ENCODE data around the gene TNFRSF13B. TPM values are rescaled to one million over a fixed set of nuclear protein-coding genes. Genes with fewer than 3 reads are reported as not detected.

TNFRSF13B gene
- total and polyA plus RNA-seq, 2 donors (not counting 3 experiments of a cell fraction or from before 2014, with no cell fraction given): not detected

- no TSS peak for BruUV-seq (replicated peaks)
- FAIRE-seq (no peak), DNase-seq (ENCODE audit: low read depth, low spot score) (no peak)
- Histone ChIP-seq H3K27me3 (ENCODE audit: control insufficient read depth in 2 of 2, insufficient read depth in 2 of 2, low read length in 2 of 2) (peaks cover 0 to 3% of the 10 kb centered on the region in 2 experiments), H3K4me1 (ENCODE audit: control insufficient read depth, extremely low read depth, insufficient read depth, low read length) (no peaks in the 10 kb centered on the region), H3K79me2 (ENCODE audit: control insufficient read depth, insufficient read depth, low read length) (no peaks in the 10 kb centered on the region), H2AFZ (ENCODE audit: low read depth, low read length) (no peak overlapping the region), H3K36me3 (ENCODE audit: control insufficient read depth in 2 of 2, extremely low read depth in 1 of 2, insufficient read depth in 2 of 2, low read length in 2 of 2) (no peaks in the 10 kb centered on the region), H4K20me1 (replicated peaks; ENCODE audit: control insufficient read depth, extremely low read depth, insufficient read depth, low read length) (no peaks in the 10 kb centered on the region), H3K9me3 (replicated peaks; ENCODE audit: control insufficient read depth, insufficient read depth, low read length) (no peaks in the 10 kb centered on the region), H3K9me1 (replicated peaks; ENCODE audit: control insufficient read depth, extremely low read depth, insufficient read depth, low read length) (no peaks in the 10 kb centered on the region), H3K4me2 (ENCODE audit: insufficient read depth, low read length) (no peak overlapping the region), H3K4me3 (replicated peaks in 1 of 3; ENCODE audit: insufficient read depth in 1 of 3, low read depth in 1 of 3, low read length in 3 of 3) (no peak overlapping the region), H3K9ac (replicated peaks; ENCODE audit: extremely low read depth, insufficient read depth, low read length) (no peak overlapping the region), H3K27ac (ENCODE audit: insufficient read depth, low read depth, low read length) (no peak overlapping the region)
- no peak for TF ChIP-seq FOS (IDR thresholded peaks at IDR 0.05; ENCODE audit: borderline replicate concordance, insufficient read depth, low read length)
- TF ChIP-seq GATA2 (IDR thresholded peaks at IDR 0.05; ENCODE audit: insufficient read depth, insufficient read length, low read depth, low read length): no peak
- TF ChIP-seq POLR2AphosphoS5 (IDR thresholded peaks at IDR 0.05; ENCODE audit: insufficient read depth, low read depth, low read length): no peak
- TF ChIP-seq POLR2A (IDR thresholded peaks at IDR 0.05; ENCODE audit: low read depth, low read length): no peak
- no peak for TF ChIP-seq MYC (IDR thresholded peaks at IDR 0.05; ENCODE audit: low read depth, low read length)
- TF ChIP-seq EZH2 (IDR thresholded peaks at IDR 0.05; ENCODE audit: borderline replicate concordance, low read depth, low read length, severe bottlenecking): no peak
- no peak for TF ChIP-seq CTCF (IDR thresholded peaks at IDR 0.05; ENCODE audit: extremely low read depth in 1 of 2, insufficient read depth in 1 of 2, low read depth in 1 of 2, low read length in 2 of 2)
- no peak for TF ChIP-seq JUN (IDR thresholded peaks at IDR 0.05; ENCODE audit: borderline replicate concordance, insufficient read depth, insufficient read length, low read depth)
- no peak for TF ChIP-seq MAX (IDR thresholded peaks at IDR 0.05; ENCODE audit: insufficient read depth, insufficient read length)
- dilution Hi-C loops (cut with MboI; ENCODE audit: extremely low pct_ligation_motif_present, low sequenced_read_pairs): no loop called here
- intact Hi-C loops (cut with micrococcal nuclease): no loop called here
- CTCF ChIA-PET: no interaction called here
- POLR2A ChIA-PET: no interaction called here
Observed at GRCh38 chr17:16935786-16936185, 36.1 kb downstream of the TNFRSF13B start.
